ENCODE measurements around the gene RNF220. TPM values are rescaled to one million over a fixed set of nuclear protein-coding genes. Genes with fewer than 3 reads are reported as not detected.
A peak's percentile ranks its signal among the peaks of the same experiment; 100 is the strongest.

Gene RNF220
- total RNA-seq, 1 experiment from 2014 or later = 153 TPM

GRCh38 chr1:44406737-44407429 is 1.8 kb downstream of the RNF220 start:
- peak; percentile 54 for DNase-seq (ENCODE audit: low read depth)

DNA sequence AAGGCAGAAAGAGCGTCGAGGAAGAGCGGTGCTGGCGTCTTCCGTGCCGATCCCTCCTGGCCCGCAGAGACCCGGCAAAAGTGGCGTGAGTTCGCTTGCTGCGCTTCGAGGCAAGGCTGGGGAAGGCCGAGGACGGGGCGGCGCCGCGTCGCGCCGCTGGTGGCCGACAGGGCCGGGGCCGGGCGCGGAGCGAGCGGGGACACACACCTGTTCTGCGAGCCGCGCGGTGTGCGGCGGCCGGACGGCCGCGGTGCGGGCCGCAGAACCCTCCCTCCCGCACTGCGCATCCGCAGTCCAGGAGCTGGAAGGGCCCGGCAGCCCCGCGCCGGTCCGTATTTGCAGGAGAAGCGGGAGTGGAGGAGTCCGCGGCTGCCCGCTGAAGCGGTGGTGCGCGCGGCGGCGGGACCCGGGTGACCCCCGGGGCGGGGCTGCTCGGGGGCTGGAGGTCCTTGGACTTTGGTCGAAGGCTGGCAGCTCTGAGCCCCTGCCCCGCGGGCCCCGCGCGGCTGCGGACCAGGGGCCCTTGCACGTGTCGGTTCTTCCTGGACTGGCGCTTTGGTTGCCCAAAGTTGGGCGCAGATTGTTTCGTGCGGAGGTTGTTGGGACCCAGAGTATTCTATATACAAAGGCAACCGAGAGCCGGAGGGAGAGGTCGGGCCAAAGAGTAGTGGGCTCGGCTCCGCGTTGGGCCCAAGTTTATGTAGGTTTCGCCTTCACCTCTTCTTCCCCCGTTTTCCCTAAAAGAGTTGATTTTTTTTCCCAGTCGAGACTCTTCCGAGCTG is 2.6 kb downstream of the RNF220 start:
- peak; percentile 56 for DNase-seq (ENCODE audit: low read depth)

DNA sequence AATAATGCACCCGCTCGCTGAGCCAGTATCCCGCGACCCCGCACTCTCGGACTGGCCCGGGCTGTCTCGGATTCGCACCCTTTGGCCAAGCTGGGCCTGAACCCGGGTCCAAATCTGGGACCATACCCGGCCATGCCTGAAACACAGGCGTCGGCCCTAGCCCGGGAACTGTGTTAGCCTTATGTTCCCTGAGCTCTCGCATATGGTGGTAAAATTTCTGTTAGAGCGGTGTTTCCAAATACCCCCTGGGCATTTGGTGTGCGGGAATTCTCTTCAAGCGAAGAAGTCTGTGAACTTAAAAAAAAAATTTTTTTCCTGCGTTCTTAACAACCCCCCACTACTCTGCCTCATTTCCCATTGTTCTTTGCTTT is 3.1 kb downstream of the RNF220 start:
- no peak for DNase-seq (ENCODE audit: low read depth)

DNA sequence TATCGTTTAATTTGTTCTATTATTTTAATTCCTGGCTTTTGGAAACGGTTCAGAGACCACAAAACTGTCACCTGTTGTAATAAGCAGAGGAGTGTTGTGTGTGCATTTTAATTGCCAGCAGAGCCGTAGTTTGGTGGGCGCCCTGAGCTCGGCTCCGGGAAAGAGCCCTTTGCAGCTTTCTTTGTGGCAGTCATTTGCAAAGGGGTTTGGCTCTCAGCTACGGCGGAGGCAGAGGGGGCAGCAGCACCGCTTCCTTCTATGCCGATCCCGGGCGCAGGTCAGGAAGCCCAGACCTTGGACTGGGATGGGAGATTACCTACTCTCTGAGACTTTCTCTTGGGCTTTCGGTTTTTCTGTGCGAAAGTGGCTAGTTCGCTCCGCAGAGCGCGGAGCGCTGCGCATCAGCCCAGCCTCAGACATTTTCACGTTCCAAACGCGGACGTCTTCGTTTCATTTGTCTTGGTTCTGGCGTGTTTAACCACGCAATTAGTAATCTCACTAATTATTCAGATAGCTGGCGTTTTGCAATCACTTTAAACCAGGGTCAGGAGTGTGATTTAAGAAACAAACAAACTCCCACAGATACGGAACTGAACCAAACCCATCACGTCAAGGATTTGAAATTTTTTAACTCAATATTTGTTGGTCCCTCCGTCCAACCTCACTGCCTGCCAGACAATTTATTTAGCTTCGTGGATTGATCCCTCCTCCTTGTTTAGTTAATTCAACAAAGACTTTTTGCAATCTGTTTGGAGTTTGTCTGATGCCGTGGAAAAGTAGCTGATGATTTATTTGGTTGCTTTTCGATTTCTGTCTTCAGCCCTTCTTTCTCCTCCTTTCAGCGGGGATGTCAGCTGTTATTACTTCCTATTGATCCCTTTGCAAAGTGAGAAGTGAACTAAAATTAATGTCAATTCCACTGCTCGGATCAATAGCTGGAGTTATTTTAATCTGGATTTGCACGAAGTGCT is 3.9 kb downstream of the RNF220 start:
- peak; percentile 62 for DNase-seq (ENCODE audit: low read depth)

- no peak for DNase-seq (ENCODE audit: low read depth)
These were observed 4.7 kb downstream of the RNF220 start for GRCh38 chr1:44409757-44410156.

DNA sequence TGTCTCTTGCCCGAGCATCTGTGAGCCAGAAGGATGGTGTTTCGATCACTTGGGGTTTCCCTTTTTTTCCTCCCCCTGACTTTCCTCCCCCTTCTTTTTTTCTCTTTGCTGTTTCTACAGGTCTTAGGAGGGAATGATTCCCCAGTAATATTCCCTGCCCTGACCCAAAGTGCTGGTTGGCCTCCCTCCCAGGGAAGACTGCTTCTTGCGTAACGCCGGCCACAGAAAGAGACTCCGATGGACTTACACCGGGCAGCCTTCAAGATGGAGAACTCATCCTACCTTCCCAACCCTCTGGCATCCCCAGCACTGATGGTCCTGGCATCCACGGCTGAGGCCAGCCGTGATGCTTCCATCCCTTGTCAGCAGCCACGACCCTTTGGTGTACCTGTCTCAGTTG is 6.8 kb downstream of the RNF220 start:
- DNase-seq (ENCODE audit: low read depth) = no peak

- DNase-seq (ENCODE audit: low read depth) = no peak
These were observed 7.5 kb downstream of the RNF220 start for GRCh38 chr1:44412601-44413000.

DNA sequence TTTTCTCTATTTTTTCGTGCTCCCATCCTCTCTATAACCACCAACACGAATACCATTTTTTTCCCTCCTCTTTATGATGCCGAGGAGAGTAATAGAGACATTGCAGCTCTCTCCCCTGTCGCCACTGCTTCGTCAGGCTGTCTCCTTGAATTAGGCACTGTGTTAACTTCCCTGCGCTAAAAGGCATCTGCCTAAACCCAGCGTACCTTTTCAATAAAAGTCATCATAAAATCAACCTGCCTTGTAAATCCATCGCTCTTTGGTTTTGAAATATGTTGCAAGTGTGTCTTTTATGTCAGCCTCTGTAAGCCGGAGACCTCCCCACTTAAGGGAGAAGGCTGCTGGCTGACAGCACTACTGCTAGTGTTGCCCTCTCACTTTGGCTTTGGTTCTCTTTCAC is 8.7 kb downstream of the RNF220 start:
- no peak for DNase-seq (ENCODE audit: low read depth)

GRCh38 chr1:44415013-44415412 is 10.0 kb downstream of the RNF220 start:
- no peak for DNase-seq (ENCODE audit: low read depth)

GRCh38 chr1:44416408-44416807 is 11.4 kb downstream of the RNF220 start:
- no peak for DNase-seq (ENCODE audit: low read depth)

DNA sequence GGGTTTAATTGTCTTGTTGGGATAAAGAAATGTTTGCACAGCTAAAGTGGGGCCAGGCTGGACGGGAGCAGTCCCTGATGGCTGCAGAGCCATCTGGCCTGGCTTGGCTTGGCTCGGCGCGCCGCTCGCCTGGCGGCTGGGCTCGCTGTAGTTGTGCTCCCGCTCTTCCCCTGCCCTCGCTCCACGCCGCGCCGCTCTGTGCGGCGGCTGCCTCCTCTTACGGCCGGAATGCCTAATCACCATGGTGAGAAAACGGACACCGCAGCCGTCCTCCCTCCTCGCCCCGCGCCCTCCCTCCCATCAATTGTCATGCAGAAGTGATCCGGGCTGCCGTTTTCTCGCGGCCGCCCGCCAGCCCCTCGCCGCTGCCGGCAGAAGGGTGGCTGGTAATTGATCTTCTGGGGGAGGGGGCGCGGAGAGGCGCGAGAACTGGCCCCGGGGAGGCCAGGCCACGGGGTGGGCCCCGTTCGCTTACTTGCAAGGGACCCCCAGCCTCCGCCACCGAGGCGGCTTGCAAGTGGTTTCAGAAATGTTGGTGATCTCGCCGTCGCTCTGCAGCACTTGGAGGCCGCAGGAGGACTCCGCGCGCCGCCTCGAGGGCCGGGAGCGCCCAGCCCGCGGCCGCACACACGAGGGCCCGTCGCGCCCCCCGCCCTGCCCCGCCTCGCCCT is 12.4 kb downstream of the RNF220 start:
- no peak for DNase-seq (ENCODE audit: low read depth)

DNA sequence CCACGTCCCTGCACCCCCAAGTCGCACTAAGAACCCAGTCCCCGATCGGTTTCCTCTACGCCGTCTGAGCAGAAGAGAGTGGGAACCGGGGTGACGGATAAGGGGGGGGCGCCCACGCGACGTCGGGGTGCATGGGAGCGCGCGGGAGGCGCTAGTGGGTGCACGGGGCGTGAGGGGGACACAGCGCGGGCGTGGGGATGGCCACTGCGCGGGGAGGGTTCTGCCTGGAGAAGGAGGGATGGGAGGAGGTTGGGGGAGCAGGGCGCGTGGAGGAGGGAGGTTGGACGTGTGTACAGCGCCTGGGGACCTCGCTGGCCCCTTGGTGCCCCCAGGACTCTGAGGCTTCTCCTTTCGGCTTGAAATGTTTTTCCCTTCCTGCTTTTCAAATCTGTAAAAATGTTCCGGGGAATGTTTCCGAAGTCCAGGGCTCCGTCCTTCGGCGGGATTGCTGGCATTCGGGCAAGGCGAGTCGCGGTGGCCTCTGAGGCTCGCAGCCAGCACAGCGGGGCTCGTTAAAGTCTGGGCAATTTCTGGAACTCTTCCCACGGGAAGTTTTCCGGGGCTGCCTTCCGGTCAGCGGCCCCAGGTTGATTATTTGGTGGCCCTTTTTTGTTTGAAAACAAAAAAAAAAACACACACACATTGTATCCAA is 13.1 kb downstream of the RNF220 start:
- DNase-seq (ENCODE audit: low read depth) = peak; percentile 36

GRCh38 chr1:44419901-44420300 is 14.8 kb downstream of the RNF220 start:
- DNase-seq (ENCODE audit: low read depth) = no peak

GRCh38 chr1:44420535-44420934 is 15.5 kb downstream of the RNF220 start:
- no peak for DNase-seq (ENCODE audit: low read depth)

DNA sequence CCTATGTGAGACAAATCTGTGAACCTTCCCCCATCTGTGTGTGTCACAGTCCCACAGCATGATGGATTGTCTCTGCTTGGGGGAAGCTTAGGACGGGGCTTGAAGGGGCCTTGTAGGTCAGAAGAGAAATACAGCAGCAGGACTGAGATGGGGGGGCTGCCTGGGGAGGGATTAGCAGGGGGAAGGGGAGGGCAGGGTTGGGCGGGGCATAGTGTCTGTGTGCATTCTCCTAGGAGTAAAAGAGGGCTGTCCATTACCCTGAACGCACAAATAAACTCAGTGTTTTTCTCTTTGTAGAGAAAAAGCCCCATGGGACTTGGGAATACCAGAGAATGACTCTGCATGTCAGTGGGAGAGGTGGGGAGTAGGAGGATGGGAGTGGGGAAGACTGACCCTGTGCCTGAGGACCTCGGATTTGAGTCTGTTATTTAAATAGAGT is 16.4 kb downstream of the RNF220 start:
- DNase-seq (ENCODE audit: low read depth) = no peak

- no peak for DNase-seq (ENCODE audit: low read depth)
These were observed 17.1 kb downstream of the RNF220 start for GRCh38 chr1:44422161-44422560.

DNA sequence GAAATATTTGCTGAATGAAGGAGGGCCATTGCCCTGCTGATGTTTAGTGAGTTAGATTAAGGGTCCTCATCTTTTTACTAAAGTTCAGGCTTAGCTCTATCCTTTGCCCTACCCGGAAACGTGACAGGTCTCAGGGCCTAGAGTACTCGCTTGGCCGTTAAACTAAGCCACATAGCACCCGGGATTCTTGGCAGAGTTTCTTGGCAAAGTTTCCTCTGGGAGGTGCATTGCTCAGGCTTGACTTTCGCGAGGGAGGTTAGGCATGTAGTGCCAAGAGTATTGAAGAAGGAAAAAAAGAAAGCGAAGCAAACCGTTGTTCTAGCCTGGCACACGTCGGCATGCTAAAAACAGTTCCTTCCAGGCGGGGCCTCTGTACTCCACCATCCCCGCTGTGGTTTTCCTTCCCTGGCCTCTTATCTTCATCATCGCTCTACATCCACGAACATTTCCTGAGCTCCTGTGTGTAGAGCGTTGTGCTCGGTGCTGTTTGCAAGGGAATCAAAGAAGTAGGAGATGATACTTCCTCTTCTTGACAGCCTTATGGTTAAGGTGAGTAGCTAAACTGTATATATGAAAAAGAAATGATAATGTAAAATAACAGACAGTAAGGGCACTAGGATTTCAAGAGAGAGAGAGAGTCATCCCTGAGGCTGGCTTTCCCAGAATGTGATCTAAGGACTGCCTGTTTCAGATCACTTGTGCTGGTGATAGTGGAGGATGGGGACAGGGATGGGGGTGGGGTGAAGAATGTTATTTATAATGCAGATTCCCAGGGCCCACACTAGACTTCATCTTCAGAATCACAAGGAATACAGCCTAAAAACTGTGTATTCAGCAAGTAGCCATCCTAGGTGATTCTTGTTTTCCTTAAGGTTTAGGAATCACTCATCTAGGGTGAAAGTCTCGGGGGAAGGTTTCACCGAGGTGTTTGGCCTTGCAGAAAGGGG is 18.8 kb downstream of the RNF220 start:
- DNase-seq (ENCODE audit: low read depth) = peak; percentile 82

DNA sequence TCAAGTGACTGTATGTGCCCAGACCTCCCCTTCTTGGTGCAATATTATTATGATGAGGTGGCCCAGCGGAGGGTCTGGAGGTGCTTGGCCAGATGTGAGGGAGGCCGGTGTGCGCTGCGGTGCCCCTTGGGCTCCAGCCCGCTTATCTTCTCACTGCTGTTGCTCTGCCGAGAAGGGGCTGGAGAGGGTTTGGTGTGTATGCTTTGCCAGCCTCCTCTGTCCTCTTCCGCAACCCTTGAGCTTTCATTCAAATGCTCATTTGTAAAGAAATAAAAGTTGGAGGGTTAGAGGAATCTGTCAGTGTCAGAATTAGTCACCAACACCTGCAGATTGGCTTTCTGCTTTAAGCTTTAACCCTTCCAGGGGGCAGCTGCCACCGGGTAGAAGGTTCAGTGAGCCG is 19.7 kb downstream of the RNF220 start:
- no peak for DNase-seq (ENCODE audit: low read depth)

DNA sequence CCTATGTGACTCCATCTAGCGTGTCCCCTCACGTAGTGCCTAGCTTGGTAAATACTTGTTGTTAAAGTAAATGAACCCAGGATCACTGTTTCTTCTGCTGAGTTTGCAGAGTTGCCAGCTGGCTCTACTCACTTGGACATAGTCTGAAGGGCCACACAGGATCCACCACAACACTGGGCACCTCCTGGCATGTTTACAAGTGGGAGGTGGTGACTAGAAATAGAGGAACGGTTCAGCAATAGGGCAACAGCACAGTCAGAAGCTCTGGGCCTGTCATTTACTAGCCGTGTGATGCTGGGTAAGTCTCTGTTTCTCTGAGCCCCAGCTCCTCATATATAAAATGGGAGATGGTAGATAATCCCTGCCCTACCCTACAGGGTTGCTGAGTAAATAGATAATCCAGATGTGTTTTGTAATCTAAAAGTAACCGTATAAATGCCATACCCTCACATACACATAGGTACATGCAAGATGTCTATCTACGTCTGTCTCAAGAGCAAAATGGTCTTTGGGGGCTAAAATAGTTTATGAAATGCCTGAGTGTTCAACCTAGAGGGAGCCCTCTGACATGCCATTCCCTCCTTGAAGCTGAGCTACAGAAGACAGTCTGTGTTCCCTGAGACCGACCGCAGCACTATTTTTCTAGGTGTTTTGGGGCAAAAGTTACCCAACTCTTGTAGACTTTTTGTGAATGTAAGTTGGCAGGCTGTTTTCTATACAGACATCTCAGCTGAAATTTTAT is 20.5 kb downstream of the RNF220 start:
- DNase-seq (ENCODE audit: low read depth) = no peak
